Tibial artery (tissue), 4 donors: Measurements from ENCODE around the gene AGAP1.

ENCODE experiments used
- DNase-seq, 2 donors: peaks; one replicate each; pipeline ENCODE4 v3.0.0-alpha.2; 2019
- H3K27ac ChIP-seq, 2 donors: fragments of 200-600 bp; sonication (generic) in 1 of 2; 1 replicate in 1 of 2; 2 replicates in 1 of 2; pipeline ENCODE4 v1.5.1; 2018 to 2019; ENCODE audit warnings: mild to moderate bottlenecking in 1 of 2
- H3K27me3 ChIP-seq, 2 donors: fragments of 200-600 bp; sonication (generic) in 1 of 2; one replicate each; pipeline versions ENCODE4 v1.5.1 to v1.6.0; 2016 to 2019
- H3K36me3 ChIP-seq, 3 donors: fragments of 200-600 bp; sonication (generic) in 2 of 3; one replicate each; pipeline ENCODE4 v1.5.1; 2016 to 2019; ENCODE audit warnings: mild to moderate bottlenecking in 2 of 3
- H3K4me1 ChIP-seq, 4 donors: fragments of 200-600 bp; sonication (generic) in 2 of 4; 1 replicate in 3 of 4; 2 replicates in 1 of 4; pipeline ENCODE4 v1.5.1; 2016 to 2019
- H3K4me3 ChIP-seq, 2 donors: fragments of 200-600 bp; sonication (generic) in 1 of 2; 1 replicate in 1 of 2; 2 replicates in 1 of 2; pipeline ENCODE4 v1.5.1; 2018 to 2019; ENCODE audit warnings: mild to moderate bottlenecking in 2 of 2
- H3K9me3 ChIP-seq, 3 donors: fragments of 200-600 bp; sonication (generic) in 1 of 3; one replicate each; pipeline ENCODE4 v1.5.1; 2016 to 2019
- intact Hi-C: fragments of 100-400 bp; cut with DNase I; formaldehyde crosslinking; loops from one replicate; pipeline ENCODE4 v1.15.0; 2023; ENCODE audit warnings: low total_unique reads
- TF ChIP-seq, protein P1 (sequence below), 2 experiments: fragments of 200-600 bp in 1 of 2; fragments of 450-650 bp in 1 of 2; IDR thresholded peaks; one replicate each; pipeline ENCODE4 v1.5.1; 2017 to 2019; ENCODE audit warnings: antibody characterized with exemption in 2 of 2, mild to moderate bottlenecking in 1 of 2, moderate library complexity in 1 of 2

The AGAP1 gene

DNA sequence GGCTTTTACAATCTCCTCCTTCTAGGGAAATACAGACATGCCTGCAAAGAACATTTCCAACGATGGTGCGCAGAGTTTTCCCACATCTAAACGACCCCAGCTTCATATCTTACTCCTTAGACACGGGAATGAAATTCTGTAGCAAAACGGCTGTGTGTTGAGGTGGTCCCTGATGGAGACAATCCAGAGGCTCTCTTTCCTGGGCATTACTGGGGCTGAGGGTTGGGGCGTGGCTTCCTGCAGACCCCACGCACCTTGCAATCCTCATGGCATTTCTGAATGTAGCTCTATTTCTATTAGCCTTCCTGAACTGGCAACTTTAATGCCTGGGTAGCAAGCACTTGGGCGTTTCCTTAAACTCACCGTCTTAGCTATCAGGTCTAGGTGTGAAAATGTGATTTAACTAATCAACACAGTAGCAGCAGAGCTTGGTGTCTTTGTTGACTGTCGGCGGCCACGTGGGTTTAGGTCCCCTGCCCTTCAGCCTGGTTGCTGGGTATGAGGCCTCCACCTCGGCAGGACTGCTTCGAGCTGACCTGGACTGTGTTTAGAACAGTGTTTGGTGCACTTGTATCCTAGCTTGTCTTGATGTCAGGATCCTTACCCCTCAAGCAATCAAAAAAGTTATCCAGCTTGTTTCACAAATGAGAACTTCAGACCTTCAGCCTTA is 431.5 kb downstream of the AGAP1 start:
- Histone ChIP-seq H3K27me3 (no peaks in the 10 kb centered on the region), H3K36me3 (peaks cover 0 to 14% (median 0%) of the 10 kb centered on the region in 3 donors), H3K9me3 (no peaks in the 10 kb centered on the region), H3K4me3 (no peak overlapping the region), H3K27ac (no peak overlapping the region), H3K4me1 (no peaks in the 10 kb centered on the region)
- TF ChIP-seq, protein P1, sequence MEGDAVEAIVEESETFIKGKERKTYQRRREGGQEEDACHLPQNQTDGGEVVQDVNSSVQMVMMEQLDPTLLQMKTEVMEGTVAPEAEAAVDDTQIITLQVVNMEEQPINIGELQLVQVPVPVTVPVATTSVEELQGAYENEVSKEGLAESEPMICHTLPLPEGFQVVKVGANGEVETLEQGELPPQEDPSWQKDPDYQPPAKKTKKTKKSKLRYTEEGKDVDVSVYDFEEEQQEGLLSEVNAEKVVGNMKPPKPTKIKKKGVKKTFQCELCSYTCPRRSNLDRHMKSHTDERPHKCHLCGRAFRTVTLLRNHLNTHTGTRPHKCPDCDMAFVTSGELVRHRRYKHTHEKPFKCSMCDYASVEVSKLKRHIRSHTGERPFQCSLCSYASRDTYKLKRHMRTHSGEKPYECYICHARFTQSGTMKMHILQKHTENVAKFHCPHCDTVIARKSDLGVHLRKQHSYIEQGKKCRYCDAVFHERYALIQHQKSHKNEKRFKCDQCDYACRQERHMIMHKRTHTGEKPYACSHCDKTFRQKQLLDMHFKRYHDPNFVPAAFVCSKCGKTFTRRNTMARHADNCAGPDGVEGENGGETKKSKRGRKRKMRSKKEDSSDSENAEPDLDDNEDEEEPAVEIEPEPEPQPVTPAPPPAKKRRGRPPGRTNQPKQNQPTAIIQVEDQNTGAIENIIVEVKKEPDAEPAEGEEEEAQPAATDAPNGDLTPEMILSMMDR (IDR thresholded peaks at IDR 0.05): no peak
- intact Hi-C loops: no loop called here
- no peak for DNase-seq

DNA sequence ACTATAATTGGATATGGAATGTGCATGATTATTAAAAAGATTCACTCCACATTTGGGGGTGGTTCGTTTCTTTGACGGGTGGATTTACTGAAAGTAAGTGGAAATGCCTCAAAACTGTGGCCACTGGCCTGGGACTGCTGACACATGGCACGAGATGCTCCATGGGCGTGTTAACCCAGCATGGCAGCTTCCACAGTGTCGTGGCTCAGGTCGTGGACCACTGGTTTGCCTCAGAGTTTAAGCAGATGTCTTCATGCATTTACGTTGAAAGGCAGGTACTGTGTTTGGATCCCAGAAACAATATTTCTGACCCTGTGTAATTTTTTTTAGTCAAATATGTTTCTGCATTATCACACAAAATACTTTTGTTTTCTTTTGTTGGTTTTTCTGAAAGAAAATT is 432.4 kb downstream of the AGAP1 start:
- Histone ChIP-seq H3K36me3 (peaks cover 0 to 20% (median 8%) of the 10 kb centered on the region in 3 donors), H3K4me3 (no peak overlapping the region), H3K9me3 (no peaks in the 10 kb centered on the region), H3K27me3 (no peaks in the 10 kb centered on the region), H3K4me1 (no peaks in the 10 kb centered on the region), H3K27ac (no peak overlapping the region)
- TF ChIP-seq, protein P1 (IDR thresholded peaks at IDR 0.05): no peak
- no peak for DNase-seq
- intact Hi-C loops: no loop called here

DNA sequence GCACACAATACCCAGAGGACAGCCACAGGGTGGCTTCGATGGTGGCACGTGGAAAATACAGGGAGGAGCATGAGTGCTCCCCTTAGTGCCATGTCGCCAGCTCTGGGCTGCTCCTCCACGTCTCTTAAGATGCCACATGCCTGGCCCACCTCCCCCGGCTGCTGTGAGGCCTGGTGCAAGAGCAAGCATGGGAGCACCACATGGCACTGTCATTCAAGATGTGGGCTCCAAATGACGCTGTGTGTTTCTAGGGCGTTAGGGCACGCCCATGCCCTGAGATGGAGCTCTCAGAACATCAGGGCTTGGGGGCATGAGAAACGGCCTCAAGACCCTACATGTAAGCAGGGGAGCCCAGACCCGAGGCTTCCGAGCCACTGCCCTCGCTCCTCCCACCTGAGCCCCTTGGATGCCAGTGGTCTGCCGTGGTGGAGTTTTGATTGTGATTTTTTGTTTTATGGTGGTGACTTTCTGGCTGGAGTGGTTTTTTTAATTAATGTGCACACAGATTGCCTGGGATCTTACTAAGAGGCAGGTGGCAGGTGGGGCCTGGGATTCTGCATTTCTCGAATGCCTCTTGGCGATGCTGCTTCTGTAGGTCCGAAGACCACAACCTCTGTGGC is 435.0 kb downstream of the AGAP1 start:
- no peaks in the 10 kb centered on the region for H3K4me1 ChIP-seq
- H3K27ac ChIP-seq: no peak overlapping the region
- H3K4me3 ChIP-seq: no peak overlapping the region
- H3K36me3 ChIP-seq: peaks cover 18 to 35% (median 18%) of the 10 kb centered on the region in 3 donors
- TF ChIP-seq, protein P1 (IDR thresholded peaks at IDR 0.05): no peak
- no peaks in the 10 kb centered on the region for H3K27me3 ChIP-seq
- DNase-seq: no peak
- no peaks in the 10 kb centered on the region for H3K9me3 ChIP-seq
- intact Hi-C loops: no loop called here

GRCh38 chr2:235930701-235931100 is 436.9 kb downstream of the AGAP1 start:
- Histone ChIP-seq H3K9me3 (no peaks in the 10 kb centered on the region), H3K4me1 (no peaks in the 10 kb centered on the region), H3K4me3 (no peak overlapping the region), H3K36me3 (peaks cover 19 to 43% (median 23%) of the 10 kb centered on the region in 3 donors), H3K27me3 (no peaks in the 10 kb centered on the region), H3K27ac (no peak overlapping the region)
- intact Hi-C loops: no loop called here
- DNase-seq: peak in 1 of 2 donors; percentile 50
- TF ChIP-seq, protein P1 (IDR thresholded peaks at IDR 0.05): no peak

- H3K4me3 ChIP-seq: no peak overlapping the region
- DNase-seq: peak in 1 of 2 donors; percentile 58
- intact Hi-C loops: no loop called here
- H3K27me3 ChIP-seq: no peaks in the 10 kb centered on the region
- no peaks in the 10 kb centered on the region for H3K9me3 ChIP-seq
- H3K36me3 ChIP-seq: peaks cover 23 to 53% (median 28%) of the 10 kb centered on the region in 3 donors
- H3K27ac ChIP-seq: no peak overlapping the region
- H3K4me1 ChIP-seq: no peaks in the 10 kb centered on the region
- TF ChIP-seq, protein P1 (IDR thresholded peaks at IDR 0.05): no peak
Observed at GRCh38 chr2:235931676-235932075, 437.8 kb downstream of the AGAP1 start.
